Activated CD4-positive, CD25-positive, alpha-beta regulatory T cell (primary cell): ENCODE measurements around the gene FKBP1A.
"Not testable (repeated sequence)": the region's sequence is repeated elsewhere in the genome, so short reads cannot be mapped to it uniquely, and the experiment has no call there.

Experiments used
- DNase-seq, 4 experiments: peaks; one replicate each; lab custom pipeline; 2025; lab: John Stamatoyannopoulos, UW

Gene FKBP1A

GRCh38 chr20:1417273-1417672, 24.4 kb upstream of the FKBP1A start:
- no peak for DNase-seq

GRCh38 chr20:1415667-1416468, 23.0 kb upstream of the FKBP1A start:
- no peak for DNase-seq

GRCh38 chr20:1414982-1415381, 22.1 kb upstream of the FKBP1A start:
- DNase-seq, result no peak

- DNase-seq, result no peak
These were observed 12.9 kb upstream of the FKBP1A start for GRCh38 chr20:1405801-1406200.

GRCh38 chr20:1403624-1404023, 10.8 kb upstream of the FKBP1A start:
- DNase-seq, result no peak

- DNase-seq, result no peak
These were observed 9.3 kb upstream of the FKBP1A start for GRCh38 chr20:1402149-1402548.

- no peak for DNase-seq
These were observed 8.6 kb upstream of the FKBP1A start for GRCh38 chr20:1401451-1401907.

- not testable (repeated sequence) for DNase-seq
These were observed 7.0 kb upstream of the FKBP1A start for GRCh38 chr20:1399678-1400366.

GRCh38 chr20:1398185-1398584, 5.3 kb upstream of the FKBP1A start:
- not testable (repeated sequence) for DNase-seq

GRCh38 chr20:1397710-1398109, 4.9 kb upstream of the FKBP1A start:
- no peak for DNase-seq

- no peak for DNase-seq
These were observed 3.8 kb upstream of the FKBP1A start for GRCh38 chr20:1396702-1397101.

- no peak for DNase-seq
These were observed 3.4 kb upstream of the FKBP1A start for GRCh38 chr20:1396264-1396663.

GRCh38 chr20:1394686-1395085, 1.8 kb upstream of the FKBP1A start:
- no peak for DNase-seq

GRCh38 chr20:1393507-1393882, 641 bp upstream of the FKBP1A start:
- DNase-seq, result no peak

- no peak for DNase-seq
These were observed 486 bp downstream of the FKBP1A start for GRCh38 chr20:1392443-1392692.

GRCh38 chr20:1391640-1392442, 1.0 kb downstream of the FKBP1A start:
- DNase-seq, result no peak

- no peak for DNase-seq
These were observed 2.1 kb downstream of the FKBP1A start for GRCh38 chr20:1390581-1391403.

GRCh38 chr20:1389703-1390580, 2.9 kb downstream of the FKBP1A start:
- no peak for DNase-seq

- no peak for DNase-seq
These were observed 3.9 kb downstream of the FKBP1A start for GRCh38 chr20:1388741-1389483.

GRCh38 chr20:1388253-1388652, 4.6 kb downstream of the FKBP1A start:
- DNase-seq, result no peak
